ENCODE measurements around the gene SYT8.

Gene SYT8

GRCh38 chr11:1879941-1880720 is 45.3 kb downstream of the SYT8 start:
- Histone ChIP-seq H3K4me2 (ENCODE audit: low read depth, low read length) (no peak overlapping the region), H3K27me3 (replicated peaks; ENCODE audit: insufficient read depth, low read length) (no peaks in the 10 kb centered on the region), H3K9ac (ENCODE audit: low read length) (no peak overlapping the region), H3F3A (ENCODE audit: insufficient read depth, low read length) (no peaks in the 10 kb centered on the region), H3K9me3 (replicated peaks; ENCODE audit: insufficient read depth, low read length) (no peaks in the 10 kb centered on the region), H4K20me1 (ENCODE audit: insufficient read depth, low read length) (no peaks in the 10 kb centered on the region), H3K4me1 (ENCODE audit: low read length) (no peaks in the 10 kb centered on the region), H3K79me2 (ENCODE audit: low read length) (no peaks in the 10 kb centered on the region), H3K4me3 (ENCODE audit: low read length) (no peak overlapping the region), H3K27ac (ENCODE audit: low read length) (no peak overlapping the region), H2AFZ (ENCODE audit: low read length) (no peak overlapping the region), H3K9me2 (replicated peaks; ENCODE audit: insufficient read depth, low read length) (no peaks in the 10 kb centered on the region), H3K36me3 (replicated peaks; ENCODE audit: insufficient read depth, low read length) (no peaks in the 10 kb centered on the region; the same call in 1 of the 2 replicates)
- no peak for DNase-seq
- TF ChIP-seq EZH2phosphoT487 (IDR thresholded peaks at IDR 0.05; ENCODE audit: low read length) (no peak), EZH2 (optimal IDR thresholded peaks at IDR 0.05; ENCODE audit: low read depth, low read length) (no peak), CTCF (IDR thresholded peaks at IDR 0.05; ENCODE audit: low read length) (no peak)

- no peaks in the 10 kb centered on the region for H3K27me3 ChIP-seq (replicated peaks; ENCODE audit: insufficient read depth, low read length)
- H2AFZ ChIP-seq (ENCODE audit: low read length): no peak overlapping the region
- no peaks in the 10 kb centered on the region; the same call in 1 of the 2 replicates for H3K36me3 ChIP-seq (replicated peaks; ENCODE audit: insufficient read depth, low read length)
- no peak for DNase-seq
- H3K4me1 ChIP-seq (ENCODE audit: low read length): no peaks in the 10 kb centered on the region
- no peaks in the 10 kb centered on the region for H3K9me2 ChIP-seq (replicated peaks; ENCODE audit: insufficient read depth, low read length)
- no peak overlapping the region for H3K4me2 ChIP-seq (ENCODE audit: low read depth, low read length)
- no peaks in the 10 kb centered on the region for H3K9me3 ChIP-seq (replicated peaks; ENCODE audit: insufficient read depth, low read length)
- no peaks in the 10 kb centered on the region for H4K20me1 ChIP-seq (ENCODE audit: insufficient read depth, low read length)
- H3K79me2 ChIP-seq (ENCODE audit: low read length): no peaks in the 10 kb centered on the region
- no peak overlapping the region for H3K27ac ChIP-seq (ENCODE audit: low read length)
- no peak for TF ChIP-seq CTCF (IDR thresholded peaks at IDR 0.05; ENCODE audit: low read length)
- no peak for TF ChIP-seq EZH2 (optimal IDR thresholded peaks at IDR 0.05; ENCODE audit: low read depth, low read length)
- TF ChIP-seq EZH2phosphoT487 (IDR thresholded peaks at IDR 0.05; ENCODE audit: low read length): no peak
- H3F3A ChIP-seq (ENCODE audit: insufficient read depth, low read length): no peaks in the 10 kb centered on the region
- no peak overlapping the region for H3K4me3 ChIP-seq (ENCODE audit: low read length)
- H3K9ac ChIP-seq (ENCODE audit: low read length): no peak overlapping the region
These were observed 46.1 kb downstream of the SYT8 start for GRCh38 chr11:1880746-1881441.

GRCh38 chr11:1881442-1882264 is 46.9 kb downstream of the SYT8 start:
- H3K9me2 ChIP-seq (replicated peaks; ENCODE audit: insufficient read depth, low read length): no peaks in the 10 kb centered on the region
- no peak overlapping the region for H3K27ac ChIP-seq (ENCODE audit: low read length)
- H3K9ac ChIP-seq (ENCODE audit: low read length): no peak overlapping the region
- TF ChIP-seq EZH2phosphoT487 (IDR thresholded peaks at IDR 0.05; ENCODE audit: low read length) (no peak), EZH2 (optimal IDR thresholded peaks at IDR 0.05; ENCODE audit: low read depth, low read length) (no peak), CTCF (IDR thresholded peaks at IDR 0.05; ENCODE audit: low read length) (no peak)
- DNase-seq: no peak
- H3K27me3 ChIP-seq (replicated peaks; ENCODE audit: insufficient read depth, low read length): no peaks in the 10 kb centered on the region; the same call in 1 of the 2 replicates
- H3K4me2 ChIP-seq (ENCODE audit: low read depth, low read length): no peak overlapping the region
- H3F3A ChIP-seq (ENCODE audit: insufficient read depth, low read length): no peaks in the 10 kb centered on the region
- H3K4me1 ChIP-seq (ENCODE audit: low read length): no peaks in the 10 kb centered on the region
- H4K20me1 ChIP-seq (ENCODE audit: insufficient read depth, low read length): no peaks in the 10 kb centered on the region
- no peaks in the 10 kb centered on the region for H3K79me2 ChIP-seq (ENCODE audit: low read length)
- H3K36me3 ChIP-seq (replicated peaks; ENCODE audit: insufficient read depth, low read length): no peaks in the 10 kb centered on the region; the same call in 1 of the 2 replicates
- H3K4me3 ChIP-seq (ENCODE audit: low read length): no peak overlapping the region
- no peaks in the 10 kb centered on the region for H3K9me3 ChIP-seq (replicated peaks; ENCODE audit: insufficient read depth, low read length)
- no peak overlapping the region for H2AFZ ChIP-seq (ENCODE audit: low read length)

Measured in MM.1S (cell line).